HUES64 (cell line): ENCODE measurements around the gene NEDD8.

Experiments used
- H3K27ac ChIP-seq: 2 replicates; pipeline ENCODE4 v1.7.0; 2013; ENCODE audit warnings: low read depth, low read length, inconsistent platforms
- H3K27me3 ChIP-seq: 2 replicates; pipeline ENCODE4 v1.6.1; 2013; ENCODE audit warnings: mild to moderate bottlenecking, low read length; ENCODE audit not compliant: insufficient read depth
- H3K36me3 ChIP-seq: 2 replicates; pipeline ENCODE4 v1.6.1; 2013; ENCODE audit warnings: mild to moderate bottlenecking, low read length; ENCODE audit not compliant: insufficient read depth
- H3K4me1 ChIP-seq: 2 replicates; pipeline ENCODE4 v1.6.1; 2013; ENCODE audit warnings: mild to moderate bottlenecking, low read length, moderate library complexity; ENCODE audit not compliant: insufficient read depth
- H3K4me3 ChIP-seq: 2 replicates; pipeline ENCODE4 v1.5.1; 2013; ENCODE audit warnings: mild to moderate bottlenecking, low read length, moderate library complexity
- H3K9ac ChIP-seq: 2 replicates; pipeline ENCODE4 v1.6.1; 2013; ENCODE audit warnings: mild to moderate bottlenecking, low read depth, low read length
- H3K9me3 ChIP-seq: 2 replicates; pipeline ENCODE4 v1.6.1; 2013; ENCODE audit warnings: low read depth, low read length; ENCODE audit not compliant: insufficient read depth
- WGBS: fragments of 150-250, 120-280 bp; methylation state at CpG from one replicate; pipeline ENCODE4 v1.1.7; 2013; ENCODE audit warnings: missing lambda C conversion rate; 5-methylcytosine and 5-hydroxymethylcytosine counted together

The NEDD8 gene

DNA sequence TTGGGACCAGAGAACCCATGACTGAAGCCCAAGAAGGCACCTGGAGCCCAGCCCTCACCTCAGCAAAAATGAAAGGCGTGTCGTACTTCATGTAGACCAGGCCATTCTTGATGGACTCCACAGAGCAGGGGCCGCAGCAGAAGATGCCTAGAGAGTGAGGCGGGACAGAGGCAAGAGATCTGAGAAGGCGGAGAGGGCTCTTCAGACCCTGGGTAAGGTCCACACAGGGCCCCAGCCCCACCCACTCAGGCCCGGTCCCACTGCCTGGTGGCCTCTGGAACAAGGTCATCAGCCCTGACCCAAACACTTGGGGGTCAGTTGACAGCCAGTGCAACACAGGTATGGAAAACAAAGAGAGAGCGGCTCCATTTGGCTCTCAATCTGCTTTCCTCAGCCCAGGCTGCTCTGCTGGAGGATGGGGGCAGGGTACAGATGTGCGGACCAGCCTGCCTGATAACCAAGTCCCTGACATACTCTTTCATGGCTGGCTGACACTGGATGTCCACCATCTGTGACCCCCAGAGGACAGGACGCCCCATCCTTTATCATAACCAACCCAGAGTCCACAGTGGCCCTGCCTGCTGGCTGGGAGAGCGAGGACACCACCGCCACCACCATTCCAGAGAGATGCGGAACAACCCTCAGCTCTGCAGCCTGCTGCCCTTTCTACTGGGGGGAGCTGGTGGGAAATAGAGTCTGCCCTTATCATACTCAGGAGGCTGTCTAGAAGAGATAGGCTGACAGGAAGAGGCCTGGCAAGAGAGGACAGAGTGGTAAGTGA, 24.0 kb upstream of the NEDD8 start:
- Histone ChIP-seq H3K4me1 (no peaks in the 10 kb centered on the region), H3K27me3 (no peaks in the 10 kb centered on the region), H3K9me3 (no peaks in the 10 kb centered on the region), H3K9ac (no peak overlapping the region), H3K36me3 (no peaks in the 10 kb centered on the region), H3K27ac (no peak overlapping the region), H3K4me3 (no peak overlapping the region)
- 95% methylated on average over 12 of the region's 12 CpGs for WGBS

DNA sequence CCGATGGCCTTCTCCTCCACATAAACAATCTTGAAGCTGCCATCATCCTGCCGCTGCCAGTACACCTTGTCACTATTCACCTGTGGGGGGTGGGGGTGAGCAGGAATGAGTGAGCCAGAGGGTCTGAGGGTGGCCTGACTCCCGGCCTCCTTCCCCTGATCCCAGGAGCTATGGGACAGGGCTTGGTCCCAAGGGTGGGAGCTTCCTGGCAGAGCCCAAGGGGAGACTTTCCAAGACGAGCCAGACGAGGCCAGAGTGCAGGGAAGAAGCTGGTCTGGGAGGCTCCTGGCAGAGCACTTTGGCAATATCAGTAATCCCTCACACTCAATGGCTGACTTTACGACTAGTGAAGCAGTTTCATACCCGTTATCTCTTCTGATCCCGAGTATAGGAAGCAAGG, 23.3 kb upstream of the NEDD8 start:
- no peak overlapping the region for H3K4me3 ChIP-seq
- no peaks in the 10 kb centered on the region for H3K27me3 ChIP-seq
- H3K9ac ChIP-seq = no peak overlapping the region
- H3K4me1 ChIP-seq = no peaks in the 10 kb centered on the region
- WGBS = 92% methylated on average over 6 of the region's 8 CpGs
- H3K36me3 ChIP-seq = no peaks in the 10 kb centered on the region
- no peak overlapping the region for H3K27ac ChIP-seq
- H3K9me3 ChIP-seq = no peaks in the 10 kb centered on the region

DNA sequence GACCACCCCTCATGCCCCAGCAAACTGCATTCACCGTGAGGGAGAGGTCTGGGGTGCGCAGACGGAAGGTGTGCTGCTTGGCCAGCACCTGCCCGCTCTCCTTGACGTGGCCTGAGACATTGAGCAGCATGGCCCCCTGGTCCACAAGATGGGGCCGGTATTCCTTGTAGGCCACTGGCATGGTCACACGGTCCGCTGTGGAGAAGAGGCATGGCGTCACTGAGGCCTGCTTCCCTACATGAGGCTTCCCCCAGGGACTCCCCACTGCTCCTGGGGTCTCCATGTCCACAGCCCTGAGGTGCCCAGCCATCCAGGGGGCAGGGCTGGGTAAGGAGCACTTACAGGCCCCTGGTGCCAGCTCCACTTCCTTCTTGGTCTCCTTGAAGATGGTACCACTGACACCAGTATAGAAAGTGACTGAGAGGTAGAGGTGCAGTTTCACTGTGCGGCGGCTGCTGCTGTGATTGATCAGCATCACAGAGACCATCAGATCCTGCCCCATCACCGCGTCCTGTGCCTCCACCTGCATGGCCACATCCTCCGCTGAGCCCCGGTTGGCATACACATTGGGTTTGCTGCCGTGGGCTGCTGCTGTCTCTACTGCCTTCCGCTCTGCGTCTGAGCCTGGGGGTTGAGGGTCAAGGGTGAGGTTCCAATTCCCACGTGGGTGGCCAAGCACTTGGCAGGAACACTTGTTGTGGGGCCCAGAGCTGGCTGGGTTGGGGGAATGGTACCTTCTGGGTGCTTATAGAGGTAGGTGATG, 22.6 kb upstream of the NEDD8 start:
- 94% methylated on average over 19 of the region's 19 CpGs for WGBS
- H3K36me3 ChIP-seq = no peaks in the 10 kb centered on the region
- no peak overlapping the region for H3K4me3 ChIP-seq
- no peaks in the 10 kb centered on the region for H3K27me3 ChIP-seq
- no peaks in the 10 kb centered on the region for H3K9me3 ChIP-seq
- H3K4me1 ChIP-seq = no peaks in the 10 kb centered on the region
- no peak overlapping the region for H3K27ac ChIP-seq
- H3K9ac ChIP-seq = no peak overlapping the region

GRCh38 chr14:24253936-24254335, 21.8 kb upstream of the NEDD8 start:
- H3K36me3 ChIP-seq = no peaks in the 10 kb centered on the region

GRCh38 chr14:24252289-24253124, 20.3 kb upstream of the NEDD8 start:
- H3K4me3 ChIP-seq = no peak overlapping the region
- 92% methylated on average over 8 of the region's 11 CpGs for WGBS
- no peaks in the 10 kb centered on the region for H3K9me3 ChIP-seq
- no peaks in the 10 kb centered on the region for H3K36me3 ChIP-seq
- no peaks in the 10 kb centered on the region for H3K27me3 ChIP-seq
- H3K9ac ChIP-seq = no peak overlapping the region
- H3K27ac ChIP-seq = no peak overlapping the region
- H3K4me1 ChIP-seq = no peaks in the 10 kb centered on the region

More at GRCh38 chr14:24253936-24254335, 21.8 kb upstream of the NEDD8 start:
- H3K9me3 ChIP-seq = no peaks in the 10 kb centered on the region
- no peaks in the 10 kb centered on the region for H3K27me3 ChIP-seq
- WGBS = 90% methylated on average over 7 of the region's 7 CpGs
- no peak overlapping the region for H3K9ac ChIP-seq
- H3K4me1 ChIP-seq = no peaks in the 10 kb centered on the region
- H3K27ac ChIP-seq = no peak overlapping the region
- no peak overlapping the region for H3K4me3 ChIP-seq

DNA sequence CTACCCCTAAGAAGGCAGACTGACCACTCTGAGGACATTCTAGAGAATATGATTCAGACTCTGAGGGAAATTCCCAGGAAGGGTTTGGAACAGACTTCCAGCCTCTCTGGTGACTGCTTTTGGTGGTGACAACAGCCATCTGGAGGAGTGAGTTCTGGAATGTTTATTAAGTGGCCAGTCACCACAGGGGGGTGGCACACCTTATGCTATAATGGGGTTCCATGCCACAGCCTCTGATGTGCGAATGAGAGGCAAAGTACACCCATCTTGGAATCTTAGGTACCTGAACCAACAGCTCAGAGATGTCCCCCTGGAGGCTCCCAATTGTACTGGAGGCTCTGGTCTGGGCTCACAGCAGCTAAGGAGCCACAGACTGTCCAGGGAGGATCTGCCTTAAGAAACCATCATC, 19.7 kb upstream of the NEDD8 start:
- Histone ChIP-seq H3K36me3 (no peaks in the 10 kb centered on the region), H3K27me3 (no peaks in the 10 kb centered on the region), H3K27ac (no peak overlapping the region), H3K9ac (no peak overlapping the region), H3K9me3 (no peaks in the 10 kb centered on the region), H3K4me1 (no peaks in the 10 kb centered on the region), H3K4me3 (no peak overlapping the region)
- 93% methylated on average over 1 of the region's 1 CpG for WGBS

DNA sequence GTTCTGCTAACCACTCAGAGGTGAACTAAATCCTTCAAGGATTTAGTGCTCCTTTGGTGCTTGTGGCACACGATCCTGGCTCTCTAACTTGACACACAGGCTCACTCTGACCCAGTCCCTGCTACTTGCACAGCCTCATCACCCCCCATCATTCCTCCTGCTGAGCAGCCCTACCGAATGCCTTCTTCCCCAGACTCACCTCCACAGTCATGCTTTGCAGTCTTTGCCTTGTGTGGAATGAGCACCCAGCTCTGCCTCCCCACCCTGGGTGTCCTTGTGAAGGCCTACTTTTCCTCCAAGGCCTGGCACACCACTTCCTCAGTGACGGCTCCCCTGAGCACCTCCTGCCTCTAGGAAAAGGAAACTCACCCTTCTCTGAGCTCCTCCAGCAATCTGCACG, 18.2 kb upstream of the NEDD8 start:
- Histone ChIP-seq H3K27me3 (no peaks in the 10 kb centered on the region), H3K27ac (no peak overlapping the region), H3K9ac (no peak overlapping the region), H3K4me1 (no peaks in the 10 kb centered on the region), H3K36me3 (no peaks in the 10 kb centered on the region), H3K9me3 (no peaks in the 10 kb centered on the region), H3K4me3 (no peak overlapping the region)
- WGBS = 79% methylated on average over 4 of the region's 4 CpGs

DNA sequence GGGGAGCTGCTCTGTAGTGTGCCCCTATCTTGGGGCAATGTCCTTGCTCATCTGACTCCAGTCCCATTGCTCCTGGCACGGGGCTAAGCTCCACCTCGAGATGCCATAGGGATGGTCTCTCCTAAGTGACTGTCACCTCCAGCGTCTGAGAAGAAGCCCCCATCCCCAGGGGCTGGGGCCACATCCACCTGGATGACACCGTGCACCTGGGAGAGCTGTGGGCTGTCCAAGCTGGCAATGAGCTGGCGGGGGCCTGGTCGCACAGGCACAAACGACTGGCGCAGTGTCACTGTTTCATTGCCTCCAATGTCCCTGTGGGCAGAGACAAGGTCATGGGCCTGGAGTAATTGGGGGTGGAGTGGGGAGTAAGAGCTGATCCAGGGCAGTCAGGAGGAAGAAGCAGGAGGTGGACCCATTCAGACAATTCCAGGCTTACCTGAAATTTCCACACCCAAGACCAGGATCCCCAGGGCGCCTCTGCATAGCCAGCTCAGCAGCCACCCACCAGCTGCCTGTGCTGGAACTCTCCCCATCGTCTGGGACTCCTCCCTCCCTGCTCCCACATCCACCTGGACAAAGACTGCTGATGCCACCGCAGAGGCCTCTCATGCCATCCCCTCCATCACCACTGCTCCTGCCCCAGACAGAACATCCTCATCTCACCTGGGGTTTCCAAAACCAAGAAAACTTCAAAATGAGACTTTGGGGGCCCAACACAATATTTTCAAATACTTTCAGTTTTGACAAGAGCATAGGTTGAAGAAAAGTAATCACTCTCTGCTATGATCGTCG, 17.3 kb upstream of the NEDD8 start:
- H3K27ac ChIP-seq = no peak overlapping the region
- H3K9ac ChIP-seq = no peak overlapping the region
- no peaks in the 10 kb centered on the region for H3K4me1 ChIP-seq
- no peaks in the 10 kb centered on the region for H3K9me3 ChIP-seq
- no peaks in the 10 kb centered on the region for H3K36me3 ChIP-seq
- WGBS = 82% methylated on average over 13 of the region's 13 CpGs
- H3K27me3 ChIP-seq = no peaks in the 10 kb centered on the region
- no peak overlapping the region for H3K4me3 ChIP-seq

DNA sequence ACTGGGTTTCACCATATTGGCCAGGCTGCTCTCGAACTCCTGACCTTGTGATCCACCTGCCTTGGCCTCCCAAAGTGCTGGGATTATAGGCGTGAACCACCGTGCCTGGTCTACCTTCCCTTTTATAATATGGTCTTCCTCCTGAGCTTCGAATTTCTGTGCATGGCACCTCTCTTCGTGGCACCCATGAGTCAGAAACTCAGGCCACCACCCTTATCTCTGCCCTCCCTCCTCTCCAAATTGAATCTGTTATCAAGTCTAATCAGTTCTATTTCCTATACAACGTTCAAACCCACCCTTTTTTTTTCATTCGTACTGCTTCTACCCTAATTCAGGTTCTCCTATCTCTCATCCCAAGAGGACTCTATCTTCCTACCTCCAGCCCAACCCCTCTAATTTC, 15.3 kb upstream of the NEDD8 start:
- Histone ChIP-seq H3K36me3 (no peaks in the 10 kb centered on the region), H3K9ac (no peak overlapping the region), H3K4me3 (no peak overlapping the region), H3K4me1 (peaks cover 5% of the 10 kb centered on the region; the same call in 1 of the 2 replicates), H3K9me3 (no peaks in the 10 kb centered on the region), H3K27me3 (no peaks in the 10 kb centered on the region), H3K27ac (no peak overlapping the region)
- WGBS = 82% methylated on average over 7 of the region's 7 CpGs

GRCh38 chr14:24246765-24247212, 14.6 kb upstream of the NEDD8 start:
- WGBS = 92% methylated on average over 3 of the region's 3 CpGs
- peaks cover 5% of the 10 kb centered on the region; the same call in 1 of the 2 replicates for H3K4me1 ChIP-seq

More at GRCh38 chr14:24246765-24247212, 14.6 kb upstream of the NEDD8 start:
- no peak overlapping the region for H3K9ac ChIP-seq
- no peaks in the 10 kb centered on the region for H3K27me3 ChIP-seq
- no peak overlapping the region for H3K27ac ChIP-seq
- H3K4me3 ChIP-seq = no peak overlapping the region
- no peaks in the 10 kb centered on the region for H3K9me3 ChIP-seq
- H3K36me3 ChIP-seq = no peaks in the 10 kb centered on the region
